Fibroblast of skin of scalp (primary cell): ENCODE measurements around the gene ATXN2. TPM values are rescaled to one million over a fixed set of nuclear protein-coding genes. Genes with fewer than 3 reads are reported as not detected.
A peak's percentile ranks its signal among the peaks of the same experiment; 100 is the strongest.
"Not testable (repeated sequence)": the region's sequence is repeated elsewhere in the genome, so short reads cannot be mapped to it uniquely, and the experiment has no call there.

ENCODE experiments used
- DNase-seq: peaks from one replicate; pipeline ENCODE4 v3.0.0-alpha.2; 2013
- polyA plus RNA-seq, 2 experiments: library from polyadenylated mRNA; unstranded; fragments of 120-200 nt; gene quantifications; one replicate each; pipeline ENCODE4 v1.2.1, GENCODE V29; 2013; ENCODE audit not compliant: insufficient read length in 2 of 2

The ATXN2 gene
- 44.4 TPM for polyA plus RNA-seq (2013, experiment 1 of 2; ENCODE audit: insufficient read length)
- polyA plus RNA-seq (2013, experiment 2 of 2; ENCODE audit: insufficient read length) = 49.0 TPM

- DNase-seq = peak; percentile 82
Measured at GRCh38 chr12:111598637-111599452, at the start of gene ATXN2. ATXN2 (minus strand) TSS chr12:111599315; CDS start chr12:111599034, 281 bp downstream.

GRCh38 chr12:111645433-111645832, 46.3 kb upstream of the ATXN2 start:
- DNase-seq = no peak

GRCh38 chr12:111643427-111643826, 44.3 kb upstream of the ATXN2 start:
- peak; percentile 18 for DNase-seq

- no peak for DNase-seq
Measured at GRCh38 chr12:111642681-111643426, 43.7 kb upstream of the ATXN2 start.

- no peak for DNase-seq
Measured at GRCh38 chr12:111640506-111640905, 41.4 kb upstream of the ATXN2 start.

GRCh38 chr12:111638556-111638955, 39.4 kb upstream of the ATXN2 start:
- DNase-seq = no peak

GRCh38 chr12:111636209-111636945, 37.3 kb upstream of the ATXN2 start:
- DNase-seq = peak; percentile 87

GRCh38 chr12:111635524-111635923, 36.4 kb upstream of the ATXN2 start:
- DNase-seq = no peak

GRCh38 chr12:111628505-111629260, 29.6 kb upstream of the ATXN2 start:
- no peak for DNase-seq

GRCh38 chr12:111626230-111626629, 27.1 kb upstream of the ATXN2 start:
- DNase-seq = no peak

GRCh38 chr12:111624540-111624939, 25.4 kb upstream of the ATXN2 start:
- no peak for DNase-seq

- not testable (repeated sequence) for DNase-seq
Measured at GRCh38 chr12:111617841-111618240, 18.7 kb upstream of the ATXN2 start.

GRCh38 chr12:111616177-111616623, 17.1 kb upstream of the ATXN2 start:
- no peak for DNase-seq

GRCh38 chr12:111607239-111607638, 8.1 kb upstream of the ATXN2 start:
- DNase-seq = no peak

GRCh38 chr12:111606767-111607230, 7.7 kb upstream of the ATXN2 start:
- DNase-seq = no peak

GRCh38 chr12:111605911-111606766, 7.0 kb upstream of the ATXN2 start:
- DNase-seq = peak; percentile 33

GRCh38 chr12:111602857-111603256, 3.7 kb upstream of the ATXN2 start:
- not testable (repeated sequence) for DNase-seq

- no peak for DNase-seq
Measured at GRCh38 chr12:111602348-111602747, 3.2 kb upstream of the ATXN2 start.

- DNase-seq = not testable (repeated sequence)
Measured at GRCh38 chr12:111600986-111601385, 1.9 kb upstream of the ATXN2 start.

GRCh38 chr12:111600205-111600642, 1.1 kb upstream of the ATXN2 start:
- DNase-seq = no peak
